GOT3 (cell line): ENCODE data around the gene SOX2.
A peak's percentile ranks its signal among the peaks of the same experiment; 100 is the strongest.

Source experiments
- DNase-seq: peaks from one replicate; lab custom pipeline; 2025; ENCODE audit warnings: mixed read lengths; lab: John Stamatoyannopoulos, UW

The SOX2 gene

GRCh38 chr3:181704421-181705085 lies 7.2 kb upstream of the SOX2 start:
- DNase-seq = no peak

- DNase-seq = no peak
Measured at GRCh38 chr3:181705086-181705480, 6.6 kb upstream of the SOX2 start.

- no peak for DNase-seq
Measured at GRCh38 chr3:181707980-181708379, 3.7 kb upstream of the SOX2 start.

- DNase-seq = peak; percentile 15
Measured at GRCh38 chr3:181709537-181710279, 2.0 kb upstream of the SOX2 start.

GRCh38 chr3:181710345-181711291 lies 1.1 kb upstream of the SOX2 start:
- no peak for DNase-seq

- no peak for DNase-seq
Measured at GRCh38 chr3:181712226-181712552, 464 bp downstream of the SOX2 start.

GRCh38 chr3:181712553-181713279 lies 991 bp downstream of the SOX2 start:
- DNase-seq = no peak

GRCh38 chr3:181713280-181713647 lies 1.5 kb downstream of the SOX2 start:
- no peak for DNase-seq

- no peak for DNase-seq
Measured at GRCh38 chr3:181713676-181714612, 2.2 kb downstream of the SOX2 start.

- no peak for DNase-seq
Measured at GRCh38 chr3:181715571-181716340, 4.0 kb downstream of the SOX2 start.

GRCh38 chr3:181716966-181717365 lies 5.2 kb downstream of the SOX2 start:
- DNase-seq = no peak

- DNase-seq = no peak
Measured at GRCh38 chr3:181717549-181718171, 5.9 kb downstream of the SOX2 start.

GRCh38 chr3:181718369-181718768 lies 6.6 kb downstream of the SOX2 start:
- DNase-seq = no peak

GRCh38 chr3:181718987-181719911 lies 7.5 kb downstream of the SOX2 start:
- DNase-seq = no peak

GRCh38 chr3:181719991-181720680 lies 8.4 kb downstream of the SOX2 start:
- no peak for DNase-seq

GRCh38 chr3:181721046-181721875 lies 9.5 kb downstream of the SOX2 start:
- no peak for DNase-seq

- no peak for DNase-seq
Measured at GRCh38 chr3:181722156-181722555, 10.4 kb downstream of the SOX2 start.
